H1 (cell line): ENCODE results near the gene ICE1. TPM values are rescaled to one million over a fixed set of nuclear protein-coding genes. Genes with fewer than 3 reads are reported as not detected.

Experiments used
- CTCF ChIA-PET: fragments of 300-600 bp; sonication (Branson Sonifier 250); formaldehyde crosslinking; loops from one replicate; lab custom pipeline; 2021; ENCODE audit not compliant: partially characterized antibody; lab: Charles Lee
- POLR2A ChIA-PET: fragments of 300-600 bp; sonication (Branson Sonifier 250); formaldehyde crosslinking; loops from one replicate; lab custom pipeline; 2021; ENCODE audit warnings: inconsistent platforms; ENCODE audit not compliant: partially characterized antibody; lab: Charles Lee
- DNase-seq, 2 experiments: peaks; one replicate each; pipeline versions ENCODE4 v3.0.0 to v3.0.0-alpha.2; 2010 to 2022; ENCODE audit warnings: low spot score in 2 of 2, low read depth in 1 of 2, mixed read lengths in 1 of 2
- FAIRE-seq: peaks from 2 replicates; lab custom pipeline; 2011; peaks lifted over from hg19 to GRCh38; lab: Jason Lieb, UNC
- H2AFZ ChIP-seq: 2 replicates; pipeline ENCODE4 v1.8.1; 2012; ENCODE audit warnings: low read length, inconsistent platforms
- H2AK5ac ChIP-seq: 2 replicates; pipeline ENCODE4 v1.6.1; 2013; ENCODE audit warnings: low read depth, low read length
- H2BK120ac ChIP-seq: replicated peaks from 2 replicates; pipeline ENCODE3; 2013; ENCODE audit warnings: low read depth, low read length, inconsistent platforms
- H2BK12ac ChIP-seq: 2 replicates; pipeline ENCODE4 v1.6.1; 2013; ENCODE audit warnings: low read depth, low read length
- H2BK15ac ChIP-seq: 2 replicates; pipeline ENCODE4 v1.6.1; 2013; ENCODE audit warnings: low read length
- H2BK20ac ChIP-seq: 2 replicates; pipeline ENCODE4 v1.6.1; 2013; ENCODE audit warnings: low read length
- H2BK5ac ChIP-seq: 2 replicates; pipeline ENCODE4 v1.6.1; 2013; ENCODE audit warnings: low read depth, low read length
- H3K14ac ChIP-seq: 2 replicates; pipeline ENCODE4 v1.6.1; 2013; ENCODE audit warnings: inconsistent platforms; ENCODE audit not compliant: insufficient read length
- H3K18ac ChIP-seq: 2 replicates; pipeline ENCODE4 v1.6.1; 2013; ENCODE audit warnings: low read length; ENCODE audit errors: extremely low read depth
- H3K23ac ChIP-seq: 2 replicates; pipeline ENCODE4 v1.6.1; 2013; ENCODE audit warnings: inconsistent platforms; ENCODE audit not compliant: insufficient read length
- H3K23me2 ChIP-seq: 2 replicates; pipeline ENCODE4 v1.6.1; 2013; ENCODE audit warnings: low read depth, low read length
- H3K27ac ChIP-seq: 2 replicates; pipeline ENCODE4 v1.6.1; 2011; ENCODE audit warnings: low read depth, low read length, inconsistent platforms
- H3K27me3 ChIP-seq, 4 experiments: replicated peaks in 1 of 4; 1 replicate in 1 of 4; 2 replicates in 3 of 4; pipeline versions ENCODE4 v1.6.1 to v1.8.1; 2011 to 2013; ENCODE audit warnings: low read length in 3 of 4, mild to moderate bottlenecking in 3 of 4, inconsistent platforms in 2 of 4, mixed read lengths in 2 of 4, moderate library complexity in 1 of 4; ENCODE audit not compliant: control insufficient read depth in 3 of 4, insufficient read depth in 3 of 4; ENCODE audit errors: extremely low read depth in 1 of 4
- H3K36me3 ChIP-seq, 4 experiments: 2 replicates each; pipeline versions ENCODE4 v1.6.1 to v1.8.1; 2011 to 2013; ENCODE audit warnings: mild to moderate bottlenecking in 4 of 4, low read length in 3 of 4, moderate library complexity in 2 of 4, control low read depth in 1 of 4, inconsistent platforms in 1 of 4; ENCODE audit not compliant: insufficient read depth in 4 of 4, control insufficient read depth in 2 of 4
- H3K4ac ChIP-seq: replicated peaks from 2 replicates; pipeline ENCODE3; 2013; ENCODE audit warnings: low read length, low read depth, mixed read lengths, inconsistent platforms; ENCODE audit not compliant: insufficient read length
- H3K4me1 ChIP-seq, 4 experiments: replicated peaks in 1 of 4; 1 replicate in 1 of 4; 2 replicates in 3 of 4; pipeline versions ENCODE4 v1.6.1 to v1.8.1; 2011 to 2013; ENCODE audit warnings: low read length in 3 of 4, inconsistent platforms in 2 of 4, mixed read lengths in 1 of 4; ENCODE audit not compliant: insufficient read depth in 4 of 4, control insufficient read depth in 3 of 4
- H3K4me2 ChIP-seq, 2 experiments: 2 replicates each; pipeline versions ENCODE4 v1.6.1 to v1.8.1; 2011 to 2013; ENCODE audit warnings: low read depth in 2 of 2, low read length in 2 of 2, control low read depth in 1 of 2, inconsistent platforms in 1 of 2, mild to moderate bottlenecking in 1 of 2; ENCODE audit not compliant: insufficient read depth in 1 of 2
- H3K4me3 ChIP-seq, 4 experiments: fragments of 200-600, 300-600 bp in 1 of 4; sonication (generic), shearing (Covaris generic), sonication (Bioruptor Twin) in 1 of 4; 2 replicates each; pipeline versions ENCODE4 v1.5.1 to v1.8.1; 2011 to 2016; ENCODE audit warnings: low read length in 4 of 4, low read depth in 3 of 4, control low read depth in 2 of 4, inconsistent platforms in 2 of 4, mild to moderate bottlenecking in 2 of 4, mixed read lengths in 1 of 4, moderate library complexity in 1 of 4; ENCODE audit not compliant: insufficient read depth in 2 of 4; ENCODE audit errors: extremely low read depth in 1 of 4
- H3K56ac ChIP-seq: replicated peaks from 2 replicates; pipeline ENCODE3; 2013; ENCODE audit warnings: low read depth, mild to moderate bottlenecking, mixed read lengths, low read length, inconsistent platforms; ENCODE audit not compliant: insufficient read length
- H3K79me1 ChIP-seq: 2 replicates; pipeline ENCODE4 v1.6.1; 2013; ENCODE audit warnings: low read depth, low read length, control low read depth
- H3K79me2 ChIP-seq, 2 experiments: 2 replicates each; pipeline versions ENCODE4 v1.6.1 to v1.8.1; 2012 to 2013; ENCODE audit warnings: low read length in 2 of 2, mild to moderate bottlenecking in 2 of 2, inconsistent platforms in 1 of 2; ENCODE audit not compliant: insufficient read depth in 2 of 2, control insufficient read depth in 1 of 2
- H3K9ac ChIP-seq, 4 experiments: replicated peaks in 1 of 4; 1 replicate in 1 of 4; 2 replicates in 3 of 4; pipeline versions ENCODE4 v1.6.1 to v1.8.1; 2011 to 2013; ENCODE audit warnings: low read depth in 3 of 4, low read length in 3 of 4, control low read depth in 2 of 4, mild to moderate bottlenecking in 2 of 4, moderate library complexity in 2 of 4, inconsistent platforms in 1 of 4; ENCODE audit errors: extremely low read depth in 1 of 4
- H3K9me3 ChIP-seq, 2 experiments: 2 replicates each; pipeline versions ENCODE4 v1.6.1 to v1.8.1; 2012 to 2013; ENCODE audit warnings: mild to moderate bottlenecking in 2 of 2, moderate library complexity in 2 of 2, control low read depth in 1 of 2, inconsistent platforms in 1 of 2, low read depth in 1 of 2, low read length in 1 of 2, mixed read lengths in 1 of 2; ENCODE audit not compliant: insufficient read depth in 2 of 2
- H4K20me1 ChIP-seq, 2 experiments: replicated peaks in 1 of 2; 2 replicates each; pipeline versions ENCODE3 to v1.8.1; 2011 to 2013; ENCODE audit warnings: inconsistent platforms in 2 of 2, low read length in 2 of 2, mild to moderate bottlenecking in 1 of 2; ENCODE audit not compliant: insufficient read depth in 2 of 2, control insufficient read depth in 1 of 2
- H4K5ac ChIP-seq: 2 replicates; pipeline ENCODE4 v1.6.1; 2013; ENCODE audit warnings: low read length, low read depth, mixed read lengths, inconsistent platforms; ENCODE audit not compliant: insufficient read length
- H4K8ac ChIP-seq: 2 replicates; pipeline ENCODE4 v1.8.0; 2013; ENCODE audit warnings: mild to moderate bottlenecking, moderate library complexity, low read length, inconsistent platforms; ENCODE audit not compliant: insufficient read depth; ENCODE audit errors: extremely low read depth
- H4K91ac ChIP-seq: replicated peaks from 2 replicates; pipeline ENCODE3; 2013; ENCODE audit warnings: low read length, mixed read lengths, inconsistent platforms; ENCODE audit not compliant: insufficient read length
- EZH2 ChIP-seq: fragments of 200-600 bp; sonication (generic); IDR thresholded peaks from 2 replicates; pipeline ENCODE4 v1.7.1; 2012; ENCODE audit warnings: low read depth, mild to moderate bottlenecking, moderate library complexity, low read length, inconsistent platforms; ENCODE audit not compliant: severe bottlenecking
- POLR2A ChIP-seq, 2 experiments: IDR thresholded peaks; 1 replicate in 1 of 2; 2 replicates in 1 of 2; pipeline ENCODE4 v1.6.1; 2011; ENCODE audit warnings: low read depth in 2 of 2, low read length in 2 of 2, mild to moderate bottlenecking in 2 of 2; ENCODE audit errors: control extremely low read depth in 1 of 2
- RXRA ChIP-seq: IDR thresholded peaks from 2 replicates; pipeline ENCODE4 v1.6.1; 2011; ENCODE audit warnings: low read depth, mild to moderate bottlenecking, low read length, moderate library complexity; ENCODE audit not compliant: insufficient read depth
- SP1 ChIP-seq: IDR thresholded peaks from 2 replicates; pipeline ENCODE4 v1.6.1; 2011; ENCODE audit warnings: low read depth, low read length
- SP4 ChIP-seq: IDR thresholded peaks from 2 replicates; pipeline ENCODE4 v1.6.1; 2012; ENCODE audit warnings: low read length, inconsistent platforms
- WGBS, 2 experiments: shearing (Covaris generic) in 1 of 2; methylation state at CpG; one replicate each; pipeline versions ENCODE4 v1.1.6 to v1.1.7; 2013 to 2015; ENCODE audit warnings: low lambda C conversion rate in 2 of 2, mixed read lengths in 2 of 2, inconsistent platforms in 1 of 2, low coverage in 1 of 2, missing lambda C conversion rate in 1 of 2; ENCODE audit not compliant: insufficient replicate concordance in 2 of 2, insufficient coverage in 1 of 2, insufficient read length in 1 of 2; ENCODE audit errors: extremely low coverage in 1 of 2, missing lambda C conversion rate in 1 of 2; 5-methylcytosine and 5-hydroxymethylcytosine counted together
- polyA plus RNA-seq, 7 experiments: library from polyadenylated mRNA; depleted of rRNA in 3 of 7; stranded (reverse) in 5 of 7; unstranded in 2 of 7; fragments of >200 nt in 5 of 7; fragments of 200-250 nt in 2 of 7; gene quantifications; 1 replicate in 5 of 7; 2 replicates in 1 of 7; 4 replicates in 1 of 7; pipeline versions ENCODE4 v1.2.1 to v1.2.3, GENCODE V29; 2011 to 2013; ENCODE audit warnings: missing spikeins in 2 of 7, mixed read lengths in 2 of 7
- total RNA-seq: library from RNA; stranded (reverse); fragmentation: NEBNext Ultra II Directional; extraction: Animal tissue kit (Norgen Biotek cat#: 25700); gene quantifications from 2 replicates; pipeline ENCODE4 v1.2.1, GENCODE V29; 2021

Gene ICE1
- total and polyA plus RNA-seq, 2 of the 8 experiments (the other 6 are each of a cell fraction or from before 2014, with no cell fraction given): 11.8 to 53.9 TPM

- no peaks in the 10 kb centered on the region for H3K9me3 ChIP-seq
- no peak overlapping the region for H3K4me2 ChIP-seq
- 100% methylated on average over 1 of the region's 1 CpG; no CpG with 5 or more reads in 1 of the 2 experiments for WGBS, 2 experiments
- FAIRE-seq: no peak
- H2BK20ac ChIP-seq: no peak overlapping the region
- no peak overlapping the region for H2AFZ ChIP-seq
- H3K79me2 ChIP-seq: no peaks in the 10 kb centered on the region
- H2BK12ac ChIP-seq: no peak overlapping the region
- no peak overlapping the region for H4K8ac ChIP-seq
- no peak overlapping the region for H3K27ac ChIP-seq
- no peaks in the 10 kb centered on the region for H3K79me1 ChIP-seq
- CTCF ChIA-PET: interaction anchor here (0.7 kb wide), 1 partner anchor 1861 kb away, joined by 4 read pairs; no protein-coding TSS in a partner anchor
- no peak overlapping the region for H3K9ac ChIP-seq
- H4K5ac ChIP-seq: no peak overlapping the region
- H3K4ac ChIP-seq: no peak overlapping the region
- H3K56ac ChIP-seq: no peak overlapping the region
- H4K91ac ChIP-seq: no peak overlapping the region
- TF ChIP-seq EZH2: no peak
- no peak for TF ChIP-seq SP1
- TF ChIP-seq SP4: no peak
- no peak for TF ChIP-seq RXRA
- TF ChIP-seq POLR2A (IDR thresholded peaks at IDR 0.05; ENCODE audit: control extremely low read depth in 1 of 2, low read depth in 2 of 2, low read length in 2 of 2): no peak
- POLR2A ChIA-PET: interaction anchor here (0.8 kb wide), 2 partner anchors 9 to 199 kb away, joined by 3 read pairs; no protein-coding TSS in a partner anchor
- H2BK5ac ChIP-seq: no peak overlapping the region
- peaks cover 2 to 46% (median 32%) of the 10 kb centered on the region in 4 experiments; a peak in 7 of 8 replicates for H3K36me3 ChIP-seq
- no peak overlapping the region for H2BK120ac ChIP-seq
- H3K14ac ChIP-seq: no peak overlapping the region
- H4K20me1 ChIP-seq: no peaks in the 10 kb centered on the region
- H3K23ac ChIP-seq: no peak overlapping the region
- no peak overlapping the region for H2AK5ac ChIP-seq
- no peak overlapping the region for H3K18ac ChIP-seq
- no peaks in the 10 kb centered on the region for H3K23me2 ChIP-seq
- no peak overlapping the region for H3K4me3 ChIP-seq
- H3K4me1 ChIP-seq: no peaks in the 10 kb centered on the region
- H3K27me3 ChIP-seq: no peaks in the 10 kb centered on the region
- no peak for DNase-seq
- H2BK15ac ChIP-seq: no peak overlapping the region
Measured at GRCh38 chr5:5451863-5452262, 29.4 kb downstream of the ICE1 start.
